HEK293 (cell line): ENCODE data around the gene DEFB132.

Experiments
- CTCF ChIA-PET: fragments of 350-600 bp; formaldehyde crosslinking; extraction: SDS; loops from one replicate; lab custom pipeline; 2021; ENCODE audit warnings: antibody characterized with exemption; lab: Yijun Ruan, JAX
- POLR2A ChIA-PET: fragments of 300-600 bp; formaldehyde crosslinking; extraction: SDS; loops from one replicate; lab custom pipeline; 2020; ENCODE audit warnings: antibody characterized with exemption, inconsistent platforms; lab: Yijun Ruan, JAX
- H3K27ac ChIP-seq: fragments of 200-500 bp; sonication (Bioruptor generic); 2 replicates; pipeline ENCODE4 v1.5.1; 2014; ENCODE audit warnings: low read depth, low read length, control low read depth, inconsistent platforms; ENCODE audit errors: extremely low read depth
- H3K36me3 ChIP-seq, 2 experiments: fragments of 200-500 bp in 1 of 2; sonication (Bioruptor generic) in 1 of 2; 1 replicate in 1 of 2; 2 replicates in 1 of 2; pipeline ENCODE4 v1.5.1; 2014 to 2017; ENCODE audit warnings: inconsistent platforms in 2 of 2, low read length in 2 of 2; ENCODE audit not compliant: control insufficient read depth in 2 of 2, insufficient read depth in 1 of 2
- H3K4me1 ChIP-seq: fragments of 200-500 bp; sonication (Bioruptor generic); 2 replicates; pipeline ENCODE4 v1.5.1; 2014; ENCODE audit warnings: mild to moderate bottlenecking, low read length, inconsistent platforms; ENCODE audit not compliant: control insufficient read depth, insufficient read depth
- H3K4me3 ChIP-seq: 2 replicates; pipeline ENCODE4 v1.5.1; 2011; ENCODE audit warnings: low read depth, mild to moderate bottlenecking, control low read depth, low read length, moderate library complexity
- H3K9me3 ChIP-seq: fragments of 200-500 bp; sonication (Bioruptor generic); 2 replicates; pipeline ENCODE4 v1.5.1; 2014; ENCODE audit warnings: low read depth, low read length, inconsistent platforms; ENCODE audit not compliant: control insufficient read depth, insufficient read depth
- CTCF ChIP-seq: fragments of 450-650 bp; formaldehyde crosslinking; IDR thresholded peaks from 2 replicates; pipeline ENCODE4 v1.5.1; 2016; ENCODE audit warnings: missing biosample characterization, missing genetic modification characterization
- GLIS2 ChIP-seq: fragments of 450-650 bp; formaldehyde crosslinking; IDR thresholded peaks from 2 replicates; pipeline ENCODE4 v1.5.1; 2016; ENCODE audit warnings: missing biosample characterization, missing genetic modification characterization
- HOXC10 ChIP-seq: sonication (generic); formaldehyde crosslinking; IDR thresholded peaks from 2 replicates; pipeline ENCODE4 v1.8.1; 2023; ENCODE audit warnings: mild to moderate bottlenecking, missing genetic modification reagents
- INSM2 ChIP-seq: fragments of 450-650 bp; formaldehyde crosslinking; IDR thresholded peaks from 2 replicates; pipeline ENCODE4 v1.5.1; 2016; ENCODE audit warnings: missing biosample characterization, missing genetic modification characterization
- KLF8 ChIP-seq: fragments of 450-650 bp; formaldehyde crosslinking; IDR thresholded peaks from 2 replicates; pipeline ENCODE4 v1.5.1; 2016; ENCODE audit warnings: missing biosample characterization, missing genetic modification characterization
- OVOL3 ChIP-seq: fragments of 450-650 bp; formaldehyde crosslinking; IDR thresholded peaks from 2 replicates; pipeline ENCODE4 v1.5.1; 2016; ENCODE audit warnings: missing biosample characterization, missing genetic modification characterization
- PRDM1 ChIP-seq: fragments of 450-650 bp; formaldehyde crosslinking; IDR thresholded peaks from 2 replicates; pipeline ENCODE4; 2016; ENCODE audit warnings: missing biosample characterization, missing genetic modification characterization
- ZBTB6 ChIP-seq: fragments of 450-650 bp; formaldehyde crosslinking; IDR thresholded peaks from 2 replicates; pipeline ENCODE4 v1.5.1; 2017; ENCODE audit warnings: missing biosample characterization, missing genetic modification characterization
- ZFHX2 ChIP-seq: fragments of 450-650 bp; formaldehyde crosslinking; conservative IDR thresholded peaks from 2 replicates; pipeline ENCODE4 v1.5.1; 2016; ENCODE audit warnings: missing biosample characterization, missing genetic modification characterization
- ZFP3 ChIP-seq: fragments of 450-650 bp; formaldehyde crosslinking; IDR thresholded peaks from 2 replicates; pipeline ENCODE4 v1.5.1; 2016; ENCODE audit warnings: low read depth, missing biosample characterization, missing genetic modification characterization
- ZNF214 ChIP-seq: fragments of 450-650 bp; formaldehyde crosslinking; IDR thresholded peaks from 2 replicates; pipeline ENCODE4 v1.5.1; 2017; ENCODE audit warnings: missing biosample characterization, mild to moderate bottlenecking, missing genetic modification characterization, borderline replicate concordance
- ZNF248 ChIP-seq: fragments of 450-650 bp; formaldehyde crosslinking; IDR thresholded peaks from 2 replicates; pipeline ENCODE4 v1.5.1; 2017; ENCODE audit warnings: missing biosample characterization, missing genetic modification characterization
- ZNF280D ChIP-seq: fragments of 450-650 bp; formaldehyde crosslinking; IDR thresholded peaks from 2 replicates; pipeline ENCODE4 v1.5.1; 2016; ENCODE audit warnings: missing biosample characterization, missing genetic modification characterization
- ZNF354C ChIP-seq: fragments of 450-650 bp; formaldehyde crosslinking; IDR thresholded peaks from 2 replicates; pipeline ENCODE4 v1.5.1; 2016; ENCODE audit warnings: missing biosample characterization, missing genetic modification characterization, low read depth, borderline replicate concordance
- ZNF416 ChIP-seq: fragments of 450-650 bp; formaldehyde crosslinking; IDR thresholded peaks from 2 replicates; pipeline ENCODE4 v1.5.1; 2016; ENCODE audit warnings: missing biosample characterization, missing genetic modification characterization
- ZNF623 ChIP-seq: fragments of 450-650 bp; formaldehyde crosslinking; IDR thresholded peaks from 2 replicates; pipeline ENCODE4 v1.5.1; 2016; ENCODE audit warnings: missing biosample characterization, missing genetic modification characterization
- ZNF624 ChIP-seq: fragments of 450-650 bp; formaldehyde crosslinking; IDR thresholded peaks from 2 replicates; pipeline ENCODE4 v1.5.1; 2017; ENCODE audit warnings: missing biosample characterization, missing genetic modification characterization
- ZNF701 ChIP-seq: fragments of 450-650 bp; formaldehyde crosslinking; IDR thresholded peaks from 2 replicates; pipeline ENCODE4 v1.5.1; 2016; ENCODE audit warnings: missing biosample characterization, missing genetic modification characterization
- ZNF843 ChIP-seq: fragments of 450-650 bp; formaldehyde crosslinking; IDR thresholded peaks from 2 replicates; pipeline ENCODE4 v1.5.1; 2016; ENCODE audit warnings: missing biosample characterization, missing genetic modification characterization
- ZSCAN23 ChIP-seq: fragments of 450-650 bp; formaldehyde crosslinking; IDR thresholded peaks from 2 replicates; pipeline ENCODE4 v1.5.1; 2016; ENCODE audit warnings: missing biosample characterization, missing genetic modification characterization
- ZSCAN30 ChIP-seq: fragments of 450-650 bp; IDR thresholded peaks from 2 replicates; pipeline ENCODE4 v1.5.1; 2018; ENCODE audit warnings: missing biosample characterization, mild to moderate bottlenecking, missing genetic modification characterization, moderate library complexity
- ZXDB ChIP-seq: fragments of 450-650 bp; formaldehyde crosslinking; IDR thresholded peaks from 2 replicates; pipeline ENCODE4 v1.5.1; 2016; ENCODE audit warnings: missing biosample characterization, missing genetic modification characterization

DEFB132 gene

GRCh38 chr20:259981-260380, 2.5 kb downstream of the DEFB132 start:
- ChIA-PET POLR2A (no interaction called here), CTCF (no interaction called here)
- no peaks in the 10 kb centered on the region for H3K36me3 ChIP-seq
- H3K27ac ChIP-seq = no peak overlapping the region
- H3K9me3 ChIP-seq = no peaks in the 10 kb centered on the region
- no peaks in the 10 kb centered on the region for H3K4me1 ChIP-seq
- no peak overlapping the region for H3K4me3 ChIP-seq
- TF ChIP-seq GLIS2 (tag by site-specific recombination) = no peak

- ChIA-PET CTCF (interaction anchor here (0.6 to 0.8 kb wide), 2 partner anchors 64 to 68 kb away, joined by 3 read pairs; no protein-coding TSS in a partner anchor), POLR2A (interaction anchor here (0.6 kb wide), 1 partner anchor 10 kb away, joined by 3 read pairs; no protein-coding TSS in a partner anchor)
- Histone ChIP-seq H3K4me3 (no peak overlapping the region), H3K4me1 (no peaks in the 10 kb centered on the region), H3K36me3 (no peaks in the 10 kb centered on the region), H3K9me3 (no peaks in the 10 kb centered on the region), H3K27ac (no peak overlapping the region)
- no peak for TF ChIP-seq ZNF701
- no peak for TF ChIP-seq ZNF623 (tag by site-specific recombination)
- TF ChIP-seq CTCF (tag by site-specific recombination) = no peak
- TF ChIP-seq ZXDB (tag by site-specific recombination) = no peak
- no peak for TF ChIP-seq HOXC10
- no peak for TF ChIP-seq ZNF843 (tag by site-specific recombination)
- TF ChIP-seq ZNF624 (tag by site-specific recombination) = no peak
- no peak for TF ChIP-seq ZNF280D
Observed at GRCh38 chr20:263701-264100, 6.2 kb downstream of the DEFB132 start.

GRCh38 chr20:266596-267562, 9.4 kb downstream of the DEFB132 start:
- Histone ChIP-seq H3K4me1 (no peaks in the 10 kb centered on the region), H3K9me3 (no peaks in the 10 kb centered on the region), H3K27ac (no peak overlapping the region), H3K4me3 (peak overlapping the region; percentile 17; the same call in 1 of the 2 replicates), H3K36me3 (no peaks in the 10 kb centered on the region)
- ChIA-PET POLR2A (interaction anchor here (1.0 kb wide), 1 partner anchor 63 kb away, joined by 4 read pairs; no protein-coding TSS in a partner anchor), CTCF (interaction anchor here (0.6 to 2.5 kb wide), 31 partner anchors 8 to 192 kb away, joined by 3 to 29 read pairs (median 4); partner anchors contain the start of gene DEFB132)
- TF ChIP-seq PRDM1 (tag by site-specific recombination) (no peak), ZSCAN30 (tag by site-specific recombination) (0 out of 2 replicates have a peak, but pooled peaks have one; percentile 13), ZNF416 (no peak), OVOL3 (no peak), ZNF214 (tag by site-specific recombination) (no peak), INSM2 (tag by site-specific recombination) (peak; percentile 74), KLF8 (peak; percentile 51; the same call in 1 of the 2 replicates), ZNF248 (tag by site-specific recombination) (no peak), ZFP3 (tag by site-specific recombination) (no peak), ZNF354C (no peak), ZFHX2 (tag by site-specific recombination) (peak; percentile 63; the same call in 1 of the 2 replicates), ZSCAN23 (tag by site-specific recombination) (no peak), ZBTB6 (tag by site-specific recombination) (no peak)
